GM23338 (cell line): ENCODE measurements around the gene ANKRD50. TPM values are rescaled to one million over a fixed set of nuclear protein-coding genes. Genes with fewer than 3 reads are reported as not detected.

ENCODE experiments used
- ATAC-seq: fragments of 200-7000 bp; cut with Tn5 transposase; 3 replicates; pipeline ENCODE4 v1.9.1; 2020
- DNase-seq: peaks from one replicate; pipeline ENCODE4 v3.0.0-alpha.2; 2015; ENCODE audit warnings: low spot score
- H2AFZ ChIP-seq: fragments of 200-600 bp; sonication (generic); 2 replicates; pipeline ENCODE4 v1.8.0; 2016; ENCODE audit warnings: antibody characterized with exemption, mild to moderate bottlenecking, moderate library complexity
- H3F3A ChIP-seq: fragments of 200-600 bp; sonication (generic); replicated peaks from 2 replicates; pipeline ENCODE4 v1.8.0; 2017; ENCODE audit warnings: antibody characterized with exemption, mixed run types, low read depth
- H3K27ac ChIP-seq: fragments of 200-600 bp; sonication (generic); 2 replicates; pipeline ENCODE4 v1.6.1; 2016; ENCODE audit warnings: low read depth
- H3K27me3 ChIP-seq: fragments of 200-600 bp; sonication (generic); 2 replicates; pipeline ENCODE4 v1.8.0; 2016; ENCODE audit warnings: mild to moderate bottlenecking, mixed run types, moderate library complexity; ENCODE audit not compliant: insufficient read depth
- H3K36me3 ChIP-seq: fragments of 200-600 bp; sonication (generic); 2 replicates; pipeline ENCODE4 v1.8.0; 2016; ENCODE audit warnings: mild to moderate bottlenecking; ENCODE audit not compliant: insufficient read depth
- H3K4me1 ChIP-seq: fragments of 200-600 bp; sonication (generic); 2 replicates; pipeline ENCODE4 v1.8.0; 2016; ENCODE audit warnings: mild to moderate bottlenecking, moderate library complexity; ENCODE audit not compliant: insufficient read depth
- H3K4me2 ChIP-seq: fragments of 200-600 bp; sonication (generic); 2 replicates; pipeline ENCODE4 v1.7.1; 2017; ENCODE audit warnings: mixed run types
- H3K4me3 ChIP-seq: fragments of 200-600 bp; sonication (generic); 2 replicates; pipeline ENCODE4 v1.6.1; 2016; ENCODE audit warnings: mixed run types
- H3K79me2 ChIP-seq: fragments of 200-600 bp; sonication (generic); replicated peaks from 2 replicates; pipeline ENCODE4 v1.8.0; 2017; ENCODE audit warnings: mild to moderate bottlenecking; ENCODE audit not compliant: insufficient read depth
- H3K9me2 ChIP-seq: fragments of 200-600 bp; sonication (generic); 2 replicates; pipeline ENCODE4 v1.8.0; 2017; ENCODE audit not compliant: insufficient read depth
- H4K20me1 ChIP-seq: fragments of 200-600 bp; sonication (generic); replicated peaks from 2 replicates; pipeline ENCODE4 v1.8.0; 2017; ENCODE audit warnings: mild to moderate bottlenecking; ENCODE audit not compliant: insufficient read depth
- H3K27ac Mint-ChIP-seq: 2 replicates; pipeline ENCODE4 v1.8.0; 2020; ENCODE audit warnings: inconsistent platforms, mild to moderate bottlenecking, moderate library complexity, mixed read lengths
- H3K27me3 Mint-ChIP-seq: 3 replicates; pipeline ENCODE4 v1.8.0; 2022; ENCODE audit warnings: low read depth, mild to moderate bottlenecking, moderate library complexity, mixed read lengths, inconsistent platforms; ENCODE audit not compliant: insufficient read depth, poor library complexity
- H3K36me3 Mint-ChIP-seq: 3 replicates; pipeline ENCODE4 v1.8.0; 2021; ENCODE audit warnings: low read depth, mild to moderate bottlenecking, inconsistent platforms, moderate library complexity, mixed read lengths
- H3K4me1 Mint-ChIP-seq: 3 replicates; pipeline ENCODE4 v1.8.0; 2020; ENCODE audit warnings: mild to moderate bottlenecking, inconsistent platforms, mixed read lengths
- H3K4me3 Mint-ChIP-seq: 3 replicates; pipeline ENCODE4 v1.8.0; 2021; ENCODE audit warnings: moderate library complexity, mild to moderate bottlenecking, inconsistent platforms, mixed read lengths
- H3K9me3 Mint-ChIP-seq: 3 replicates; pipeline ENCODE4 v1.8.0; 2020; ENCODE audit warnings: moderate library complexity, mild to moderate bottlenecking, inconsistent platforms, mixed read lengths
- CREB1 ChIP-seq: fragments of 250-450 bp; sonication (Bioruptor Pico); IDR thresholded peaks from 2 replicates; pipeline ENCODE4 v1.5.0; 2020; ENCODE audit warnings: low read depth, mild to moderate bottlenecking, moderate library complexity
- CTCF ChIP-seq, 2 experiments: fragments of 200-600 bp in 1 of 2; sonication (generic) in 1 of 2; conservative IDR thresholded peaks; 2 replicates each; pipeline versions ENCODE4 v1.5.1 to v1.6.1; 2016 to 2017; ENCODE audit warnings: antibody characterized with exemption in 2 of 2, low read depth in 2 of 2, mild to moderate bottlenecking in 2 of 2, moderate library complexity in 1 of 2
- ETS1 ChIP-seq: IDR thresholded peaks from 2 replicates; pipeline ENCODE4 v1.6.1; 2016; ENCODE audit warnings: antibody characterized with exemption
- EZH2 ChIP-seq: fragments of 200-600 bp; sonication (generic); IDR thresholded peaks from one replicate; pipeline ENCODE4 v1.8.0; 2017; ENCODE audit warnings: antibody characterized with exemption, mild to moderate bottlenecking, low read depth; ENCODE audit not compliant: unreplicated experiment
- EZH2phosphoT487 ChIP-seq: fragments of 200-600 bp; sonication (generic); IDR thresholded peaks from one replicate; pipeline ENCODE4 v1.8.1; 2018; ENCODE audit warnings: antibody characterized with exemption; ENCODE audit not compliant: unreplicated experiment
- JUNB ChIP-seq: IDR thresholded peaks from one replicate; pipeline ENCODE4 v1.6.1; 2016; ENCODE audit warnings: antibody characterized with exemption; ENCODE audit not compliant: unreplicated experiment
- NANOG ChIP-seq: IDR thresholded peaks from 2 replicates; pipeline ENCODE4 v1.6.1; 2016; ENCODE audit warnings: antibody characterized with exemption, borderline replicate concordance
- POLR2AphosphoS5 ChIP-seq: IDR thresholded peaks from 2 replicates; pipeline ENCODE4 v1.6.1; 2016; ENCODE audit warnings: antibody characterized with exemption, low read depth
- REST ChIP-seq: IDR thresholded peaks from one replicate; pipeline ENCODE4 v1.6.1; 2018; ENCODE audit warnings: antibody characterized with exemption; ENCODE audit not compliant: unreplicated experiment
- STAT1 ChIP-seq: IDR thresholded peaks from one replicate; pipeline ENCODE4 v1.6.1; 2016; ENCODE audit warnings: antibody characterized with exemption; ENCODE audit not compliant: unreplicated experiment
- ZNF114 ChIP-seq: fragments of 250-450 bp; sonication (Bioruptor Pico); IDR thresholded peaks from 2 replicates; pipeline ENCODE4 v1.5.0; 2020; ENCODE audit warnings: mild to moderate bottlenecking, moderate library complexity
- ZNF331 ChIP-seq: fragments of 250-450 bp; sonication (Bioruptor Pico); IDR thresholded peaks from 2 replicates; pipeline ENCODE4 v1.5.0; 2020; ENCODE audit warnings: low read depth, mild to moderate bottlenecking, moderate library complexity
- ZNF462 ChIP-seq: fragments of 250-450 bp; sonication (Bioruptor Pico); IDR thresholded peaks from 2 replicates; pipeline ENCODE4 v1.5.0; 2020; ENCODE audit warnings: mild to moderate bottlenecking, moderate library complexity
- polyA plus RNA-seq: library from polyadenylated mRNA; unstranded; fragments of >200 nt; fragmentation: Nextera tagmentation; extraction: Ambion mirVana; gene quantifications from 2 replicates; pipeline ENCODE4 v1.2.1, GENCODE V29; 2016
- total RNA-seq: library from RNA; depleted of rRNA; stranded (reverse); fragments of >200 nt; shearing (Covaris generic); gene quantifications from 2 replicates; pipeline ENCODE4 v1.2.3, GENCODE V29; 2014

The ANKRD50 gene
- total and polyA plus RNA-seq, 2 experiments from 2014 or later = 5.9 to 27.6 TPM

GRCh38 chr4:124631760-124632159 lies 80.8 kb downstream of the ANKRD50 start:
- no peak overlapping the region for H3K4me2 ChIP-seq
- H3K27ac Mint-ChIP-seq = no peak overlapping the region
- DNase-seq = no peak

More at GRCh38 chr4:124631760-124632159, 80.8 kb downstream of the ANKRD50 start:
- no peaks in the 10 kb centered on the region for H3K36me3 ChIP-seq
- peaks cover 30% of the 10 kb centered on the region for H3K4me1 ChIP-seq
- H3K4me3 ChIP-seq = no peak overlapping the region
- H2AFZ ChIP-seq = no peak overlapping the region
- no peaks in the 10 kb centered on the region for H4K20me1 ChIP-seq
- H3K4me1 Mint-ChIP-seq = peaks cover 31% of the 10 kb centered on the region
- H3K9me2 ChIP-seq = no peaks in the 10 kb centered on the region
- H3K79me2 ChIP-seq = no peaks in the 10 kb centered on the region
- no peaks in the 10 kb centered on the region for H3K9me3 Mint-ChIP-seq
- H3F3A ChIP-seq = no peaks in the 10 kb centered on the region
- no peaks in the 10 kb centered on the region for H3K27me3 ChIP-seq
- no peak overlapping the region for H3K27ac ChIP-seq
- no peak for ATAC-seq
- peaks cover 8% of the 10 kb centered on the region for H3K27me3 Mint-ChIP-seq
- no peaks in the 10 kb centered on the region for H3K36me3 Mint-ChIP-seq
- TF ChIP-seq EZH2phosphoT487 (no peak), POLR2AphosphoS5 (no peak), CREB1 (no peak), ZNF114 (CRISPR knock-in tag) (no peak), EZH2 (no peak), REST (no peak), ZNF462 (CRISPR knock-in tag) (no peak), STAT1 (no peak), JUNB (no peak), ZNF331 (CRISPR knock-in tag) (no peak), CTCF (conservative IDR thresholded peaks at IDR 0.05; ENCODE audit: low read depth in 2 of 2) (no peak), ETS1 (no peak), NANOG (no peak)
- H3K4me3 Mint-ChIP-seq = no peak overlapping the region
